ENCODE results near the gene AGER.

DNA sequence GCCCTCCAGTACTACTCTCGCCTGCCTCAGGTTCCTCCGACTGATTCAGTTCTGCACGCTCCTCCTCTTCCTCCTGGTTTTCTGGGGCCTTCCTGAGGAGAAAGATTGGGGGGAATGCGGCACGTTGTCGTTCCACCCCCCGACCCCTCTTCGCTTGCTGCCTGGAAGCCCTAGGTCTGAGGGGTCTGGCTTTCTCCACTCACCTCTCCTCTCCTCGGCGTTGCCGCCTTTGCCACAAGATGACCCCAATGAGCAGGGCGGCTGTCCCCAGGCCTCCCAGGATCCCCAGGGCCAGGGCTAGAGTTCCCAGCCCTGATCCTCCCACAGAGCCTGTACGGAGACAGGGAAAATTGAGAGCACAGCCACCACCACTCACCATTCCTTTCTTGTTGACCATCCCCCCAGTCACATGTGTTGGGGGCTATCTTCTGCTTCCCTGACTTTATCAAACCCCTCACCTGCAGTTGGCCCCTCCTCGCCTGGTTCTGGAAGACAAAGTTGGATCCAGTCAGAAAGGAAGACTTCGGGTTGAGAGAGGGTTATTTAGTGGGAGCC, 2.8 kb downstream of the AGER start:
- TF ChIP-seq, protein P1, sequence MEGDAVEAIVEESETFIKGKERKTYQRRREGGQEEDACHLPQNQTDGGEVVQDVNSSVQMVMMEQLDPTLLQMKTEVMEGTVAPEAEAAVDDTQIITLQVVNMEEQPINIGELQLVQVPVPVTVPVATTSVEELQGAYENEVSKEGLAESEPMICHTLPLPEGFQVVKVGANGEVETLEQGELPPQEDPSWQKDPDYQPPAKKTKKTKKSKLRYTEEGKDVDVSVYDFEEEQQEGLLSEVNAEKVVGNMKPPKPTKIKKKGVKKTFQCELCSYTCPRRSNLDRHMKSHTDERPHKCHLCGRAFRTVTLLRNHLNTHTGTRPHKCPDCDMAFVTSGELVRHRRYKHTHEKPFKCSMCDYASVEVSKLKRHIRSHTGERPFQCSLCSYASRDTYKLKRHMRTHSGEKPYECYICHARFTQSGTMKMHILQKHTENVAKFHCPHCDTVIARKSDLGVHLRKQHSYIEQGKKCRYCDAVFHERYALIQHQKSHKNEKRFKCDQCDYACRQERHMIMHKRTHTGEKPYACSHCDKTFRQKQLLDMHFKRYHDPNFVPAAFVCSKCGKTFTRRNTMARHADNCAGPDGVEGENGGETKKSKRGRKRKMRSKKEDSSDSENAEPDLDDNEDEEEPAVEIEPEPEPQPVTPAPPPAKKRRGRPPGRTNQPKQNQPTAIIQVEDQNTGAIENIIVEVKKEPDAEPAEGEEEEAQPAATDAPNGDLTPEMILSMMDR (IDR thresholded peaks at IDR 0.05) = no peak
- no peak for TF ChIP-seq EZH2 (IDR thresholded peaks at IDR 0.05)
